DMS53 treated with DMSO at 0.1 percent for 48 hours (cell line): ENCODE measurements around the gene ZNRF2.
"Not testable (repeated sequence)": the region's sequence is repeated elsewhere in the genome, so short reads cannot be mapped to it uniquely, and the experiment has no call there.

Experiments
- DNase-seq: peaks from one replicate; lab custom pipeline; 2025; ENCODE audit not compliant: unreplicated experiment; lab: John Stamatoyannopoulos, UW

ZNRF2 gene

DNA sequence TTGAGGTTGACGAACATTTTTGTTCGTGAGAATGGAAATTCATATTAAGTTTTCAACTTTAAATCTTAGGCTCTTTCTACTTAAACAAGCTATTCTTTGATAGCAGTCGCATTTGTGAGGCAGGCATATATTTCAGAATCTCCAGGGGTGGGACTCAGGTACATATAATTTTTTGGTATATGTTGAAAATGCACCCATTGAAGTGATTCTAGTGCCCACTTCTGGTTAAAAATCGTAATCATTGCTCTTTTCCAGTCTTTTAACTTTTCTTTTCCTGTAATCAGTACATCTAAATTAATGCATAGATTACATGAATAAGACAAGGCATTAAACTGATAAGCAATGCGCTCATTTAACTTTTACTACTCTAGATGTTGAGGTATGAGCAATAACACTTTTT lies 67.8 kb downstream of the ZNRF2 start:
- no peak for DNase-seq

DNA sequence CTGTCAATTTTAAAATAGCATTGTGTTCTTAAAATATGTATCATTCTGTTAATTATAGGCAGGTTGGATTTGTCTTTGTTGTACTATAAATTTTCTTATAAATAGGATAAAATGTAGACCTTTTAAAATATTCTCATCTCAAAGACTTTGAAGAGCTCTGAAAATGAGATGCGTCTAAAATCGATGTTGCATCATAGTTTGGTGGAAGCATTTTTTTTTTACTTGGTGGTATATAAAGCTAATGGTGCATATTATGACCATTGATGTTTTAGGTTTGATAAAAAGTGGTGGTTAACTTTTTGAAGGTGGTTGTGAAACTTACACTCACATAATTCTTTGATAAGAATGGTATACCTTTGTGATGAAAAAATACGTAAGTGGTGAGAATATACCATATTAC lies 69.1 kb downstream of the ZNRF2 start:
- no peak for DNase-seq

DNA sequence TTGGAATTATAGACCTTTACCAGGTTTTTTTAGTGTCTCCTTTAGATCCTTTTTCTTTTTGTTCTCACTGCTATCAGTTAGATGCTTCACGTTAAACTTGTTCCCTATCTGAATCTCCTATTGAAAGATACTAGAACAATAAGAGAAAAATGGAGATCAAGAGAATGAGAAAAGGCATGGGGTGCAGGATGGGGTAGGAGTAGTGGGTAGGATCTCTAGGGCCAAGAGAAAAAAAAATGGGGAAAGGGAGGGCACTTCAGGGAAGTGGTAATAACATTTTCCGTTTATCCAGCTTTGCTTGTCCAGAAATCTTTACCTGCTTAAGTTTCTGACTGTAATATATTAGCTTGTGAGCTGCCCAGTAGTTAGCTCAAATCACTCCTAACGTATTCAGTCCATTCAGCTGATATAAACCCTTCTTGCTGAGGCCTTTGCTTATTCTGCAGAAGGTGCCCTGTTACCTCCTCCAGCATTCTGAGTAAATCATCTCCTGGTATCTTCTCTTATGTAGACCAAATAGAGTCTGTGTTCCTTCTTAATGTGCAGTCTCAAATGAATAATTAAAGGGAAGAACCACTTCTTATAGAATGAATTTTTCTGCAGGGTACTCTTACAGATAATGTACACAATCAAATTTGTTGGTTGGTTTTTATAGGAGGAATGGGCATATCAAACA lies 69.7 kb downstream of the ZNRF2 start:
- no peak for DNase-seq

DNA sequence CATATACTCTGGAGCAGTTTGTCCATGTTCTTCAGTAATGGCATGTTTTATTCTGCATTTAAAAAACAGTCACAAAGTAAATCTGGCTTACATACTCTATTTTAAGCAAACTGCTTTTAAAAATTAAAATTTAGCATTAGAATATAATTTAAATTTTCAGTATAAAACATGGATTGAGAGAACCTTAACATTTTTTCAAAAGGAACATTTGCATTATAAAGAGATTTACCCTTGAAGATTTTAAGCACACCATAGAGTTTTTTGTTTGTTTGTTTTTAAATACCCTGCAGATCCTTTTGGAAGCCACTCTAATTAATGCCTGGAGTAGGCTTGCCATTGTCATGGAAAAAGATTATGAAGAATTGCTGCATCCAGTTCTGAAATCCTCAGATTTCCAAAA lies 70.4 kb downstream of the ZNRF2 start:
- no peak for DNase-seq

DNA sequence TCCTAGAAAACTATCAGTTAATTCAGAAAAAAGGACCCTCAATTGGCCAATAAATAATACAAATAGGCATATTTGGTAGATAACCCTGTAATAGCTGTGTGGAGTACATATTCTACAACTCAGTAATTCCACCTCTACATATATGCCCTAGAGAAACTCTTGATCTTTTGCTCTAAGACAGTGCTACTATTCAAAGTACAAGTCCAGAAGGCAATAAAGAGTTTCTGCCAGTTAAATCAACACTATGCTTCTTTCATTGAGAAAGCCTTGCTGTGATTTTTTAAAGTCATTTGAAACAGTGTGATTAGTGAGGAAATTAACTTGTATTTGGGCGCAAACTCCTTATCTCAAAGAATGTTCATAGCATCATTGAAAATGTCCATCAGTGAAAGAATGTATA lies 75.6 kb downstream of the ZNRF2 start:
- no peak for DNase-seq

DNA sequence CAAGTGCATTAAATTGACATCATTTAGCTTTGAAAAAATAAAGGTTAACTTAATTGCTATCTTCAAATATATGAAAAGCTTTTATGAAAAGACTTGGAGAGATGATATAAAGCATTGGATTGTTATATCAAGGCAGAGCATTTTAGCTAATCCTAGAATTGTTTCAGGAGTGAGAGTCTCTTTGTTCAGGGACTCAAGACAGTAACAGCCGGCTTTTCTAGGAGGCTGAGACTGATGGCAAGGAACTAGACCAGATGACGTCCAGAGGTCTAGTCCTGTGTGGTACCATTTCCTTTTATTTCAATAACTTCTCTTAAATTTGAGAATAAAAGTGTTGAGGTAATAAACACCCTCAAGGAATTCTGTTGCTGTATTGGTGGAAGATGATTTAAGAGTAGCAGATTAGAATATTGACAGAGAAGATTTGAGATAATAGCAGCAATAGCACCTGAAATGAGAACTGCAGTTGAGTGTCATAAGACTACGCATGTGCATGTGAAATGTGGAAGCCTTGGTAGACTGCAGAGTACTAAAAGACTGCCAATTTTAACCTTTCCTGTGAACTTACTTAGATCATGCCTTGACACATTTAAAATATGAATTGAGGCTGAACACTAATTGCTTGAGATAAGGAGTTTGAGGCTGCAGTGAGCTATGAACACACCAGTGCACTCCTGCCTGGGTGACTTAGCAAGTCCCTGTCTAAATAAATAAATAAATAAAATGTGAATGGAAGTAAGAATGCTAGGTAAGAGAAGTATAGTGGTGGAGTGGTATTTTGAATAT lies 79.6 kb downstream of the ZNRF2 start:
- no peak for DNase-seq

DNA sequence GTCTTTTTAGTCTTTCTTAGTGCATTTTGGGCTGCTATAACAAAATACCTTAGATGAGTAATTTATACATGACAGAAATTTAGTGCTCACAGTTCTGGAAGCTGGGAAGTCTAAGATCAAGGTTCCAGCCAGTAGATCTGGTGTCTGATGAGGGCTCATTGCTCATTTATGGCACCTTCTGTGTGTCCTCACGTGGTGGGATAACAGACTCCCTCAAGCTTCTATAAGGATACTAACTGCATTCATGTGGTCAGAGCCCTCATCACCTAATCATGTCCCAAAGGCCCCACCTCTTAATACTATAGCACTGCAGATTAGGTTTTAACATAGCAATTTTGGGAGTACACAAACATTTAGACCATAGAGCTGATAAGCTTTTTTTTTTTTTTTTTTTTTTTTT lies 80.4 kb downstream of the ZNRF2 start:
- DNase-seq = no peak

DNA sequence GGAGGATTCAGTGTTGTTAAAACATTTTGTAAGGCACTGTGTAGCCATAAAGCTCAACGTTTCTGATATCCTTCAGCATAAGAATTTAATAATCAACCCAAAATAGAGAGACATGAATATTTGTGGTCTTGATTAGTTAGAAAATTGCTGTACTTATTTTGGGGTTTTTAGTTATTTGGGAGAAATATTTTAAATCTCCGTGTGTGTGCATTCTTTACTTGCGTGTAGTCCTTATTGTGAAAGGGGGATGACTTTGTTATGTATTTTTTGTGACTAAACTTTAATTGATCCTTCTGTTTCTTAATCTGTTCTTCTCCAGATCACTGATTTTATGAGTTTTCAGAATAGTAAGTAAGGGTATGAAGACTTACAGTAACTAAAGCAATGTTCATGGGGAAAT lies 81.2 kb downstream of the ZNRF2 start:
- no peak for DNase-seq

DNA sequence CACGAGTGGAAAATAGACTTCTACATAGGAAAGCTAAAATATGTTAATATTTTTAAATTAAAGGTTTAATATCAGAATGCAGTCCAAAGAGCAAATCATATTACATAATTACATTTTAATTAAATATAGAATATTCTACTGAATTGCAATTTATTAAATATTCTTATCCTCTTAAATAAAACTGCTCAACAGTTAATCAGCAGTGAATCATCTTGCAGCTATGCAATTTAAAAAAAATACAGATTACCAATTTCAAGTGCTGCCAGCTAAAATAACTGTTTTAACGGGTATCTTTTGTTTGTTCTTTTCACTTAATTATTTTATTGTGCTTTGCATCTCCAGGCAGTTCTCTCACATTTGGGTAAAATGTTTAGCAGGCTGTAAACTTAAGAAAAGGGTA lies 82.2 kb downstream of the ZNRF2 start:
- no peak for DNase-seq

DNA sequence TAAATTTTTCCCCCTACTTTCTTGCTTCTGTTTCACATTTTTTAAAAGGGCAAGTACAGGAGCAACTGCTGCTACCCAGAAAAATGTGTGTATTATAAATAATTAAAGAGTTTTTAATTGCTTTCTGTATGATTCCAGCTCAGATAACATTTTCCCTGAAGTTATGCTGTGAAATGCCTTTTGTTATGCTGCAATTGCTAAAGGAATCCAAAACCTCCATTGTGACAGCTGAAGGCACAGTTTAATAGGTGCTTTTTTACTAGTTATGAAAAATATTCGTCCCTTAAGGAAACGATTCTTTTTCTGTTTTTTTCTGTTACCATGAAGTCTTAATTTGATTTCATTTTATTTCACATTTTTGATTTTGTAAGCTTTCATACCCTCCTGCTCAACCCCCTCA lies 83.2 kb downstream of the ZNRF2 start:
- DNase-seq = no peak

DNA sequence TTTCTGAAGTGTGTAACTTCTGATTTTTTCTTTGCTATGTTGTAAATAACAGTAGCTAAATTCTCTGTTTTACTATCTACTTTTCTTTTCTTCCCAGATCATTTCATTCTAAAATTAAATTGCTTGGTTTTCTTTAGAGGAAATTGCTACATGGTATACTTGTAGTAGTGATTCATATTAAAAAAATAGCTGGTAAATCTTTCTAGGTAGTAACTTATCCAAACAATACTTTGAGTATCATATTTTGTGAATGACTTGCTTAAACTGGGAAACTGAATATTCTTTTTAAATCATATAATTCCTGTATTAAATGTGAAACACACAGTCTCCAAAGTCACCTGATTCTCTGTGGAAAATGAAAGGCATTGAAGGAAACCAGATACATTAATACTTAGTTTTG lies 85.5 kb downstream of the ZNRF2 start:
- DNase-seq = no peak

DNA sequence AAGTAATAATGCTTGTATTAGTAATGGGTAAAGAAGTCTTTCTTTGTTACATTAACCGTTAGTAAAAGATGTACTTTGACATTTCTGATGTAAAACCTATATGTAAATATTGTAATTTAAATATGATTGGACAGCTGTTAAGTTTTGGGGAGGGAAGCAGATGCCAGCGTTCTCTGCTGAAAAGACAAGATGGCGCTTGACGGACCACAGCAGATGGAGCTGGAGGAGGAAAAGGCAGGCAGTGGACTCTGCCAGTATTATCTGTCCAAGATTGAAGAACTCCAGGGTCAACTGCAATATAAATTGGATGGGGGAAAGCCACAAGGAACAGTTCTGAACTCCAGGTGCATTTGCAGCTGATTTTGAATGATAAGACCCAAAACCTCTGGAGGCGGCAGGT lies 86.9 kb downstream of the ZNRF2 start:
- no peak for DNase-seq

DNA sequence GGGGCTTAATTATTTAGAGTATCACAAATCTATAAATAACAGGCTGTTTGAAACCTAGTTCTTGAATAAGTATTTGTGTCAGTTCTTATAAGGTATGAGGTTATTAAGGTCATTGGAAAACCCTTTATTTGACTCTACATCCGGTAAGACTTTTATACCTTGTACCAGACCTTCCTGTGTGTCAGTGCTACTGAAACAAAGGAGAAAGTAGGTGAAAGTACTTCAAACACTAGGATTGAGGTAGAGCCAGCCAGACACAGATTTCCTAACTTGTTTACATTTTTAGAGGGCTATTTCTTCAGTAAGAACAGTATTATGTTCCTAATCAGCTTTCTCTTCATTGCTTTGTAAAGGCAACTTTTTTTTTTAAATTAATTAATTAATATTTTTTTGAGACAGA lies 93.9 kb downstream of the ZNRF2 start:
- DNase-seq = no peak

DNA sequence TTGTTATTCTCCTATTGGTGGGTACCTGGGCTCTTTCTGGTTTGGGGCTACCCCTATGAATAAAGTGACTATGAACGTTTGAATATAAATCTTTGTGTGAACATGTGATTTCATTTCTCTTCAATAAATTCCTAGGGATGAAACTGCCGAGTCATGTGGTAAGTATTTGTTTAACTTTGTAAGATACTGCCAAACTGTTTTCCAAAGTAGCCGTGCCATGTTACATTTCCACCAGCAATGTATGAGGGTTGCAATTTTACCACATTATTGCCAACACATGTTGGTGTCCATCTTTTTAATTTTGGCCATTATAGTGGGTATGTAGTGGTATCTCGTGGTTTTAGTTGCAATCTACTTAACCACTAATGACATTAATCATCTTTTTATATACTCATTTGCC lies 94.7 kb downstream of the ZNRF2 start:
- DNase-seq = no peak

DNA sequence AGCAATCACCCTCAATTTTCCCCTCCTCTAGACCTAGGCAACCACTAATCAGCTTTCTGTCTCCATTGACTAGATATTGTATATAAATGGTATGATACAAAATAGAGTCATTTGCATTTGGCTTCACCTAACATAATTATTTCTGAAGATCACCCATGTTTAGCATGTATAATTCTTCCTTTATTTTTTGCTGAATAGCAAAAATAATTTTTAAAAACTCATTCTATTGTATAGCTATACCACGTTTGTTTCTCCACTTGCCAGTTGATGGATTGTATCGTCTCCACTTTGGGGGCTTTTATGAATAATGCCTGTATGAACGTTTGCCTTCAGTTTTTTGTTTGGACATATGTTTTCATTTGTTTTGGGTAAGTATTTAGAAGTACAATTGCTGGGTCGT lies 95.3 kb downstream of the ZNRF2 start:
- DNase-seq = no peak

DNA sequence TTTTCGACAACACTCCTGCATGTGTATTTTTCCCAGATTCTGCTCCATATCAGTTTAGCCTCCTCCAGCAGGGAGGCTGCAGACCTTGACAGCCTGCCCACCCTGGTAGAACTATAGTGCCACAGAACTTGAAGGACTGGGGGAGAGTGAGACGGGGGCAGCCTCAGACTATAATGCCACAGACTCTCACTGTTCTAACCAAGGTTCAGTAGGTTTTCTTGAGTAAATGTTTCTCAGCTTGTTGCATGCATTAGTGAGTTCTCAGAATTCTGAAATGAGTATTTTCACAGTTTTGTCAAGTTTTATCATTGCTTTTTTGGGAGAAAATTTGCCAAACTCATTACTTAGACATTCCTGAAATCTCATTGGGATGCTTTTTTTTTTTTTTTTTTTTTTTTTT lies 95.9 kb downstream of the ZNRF2 start:
- no peak for DNase-seq

DNA sequence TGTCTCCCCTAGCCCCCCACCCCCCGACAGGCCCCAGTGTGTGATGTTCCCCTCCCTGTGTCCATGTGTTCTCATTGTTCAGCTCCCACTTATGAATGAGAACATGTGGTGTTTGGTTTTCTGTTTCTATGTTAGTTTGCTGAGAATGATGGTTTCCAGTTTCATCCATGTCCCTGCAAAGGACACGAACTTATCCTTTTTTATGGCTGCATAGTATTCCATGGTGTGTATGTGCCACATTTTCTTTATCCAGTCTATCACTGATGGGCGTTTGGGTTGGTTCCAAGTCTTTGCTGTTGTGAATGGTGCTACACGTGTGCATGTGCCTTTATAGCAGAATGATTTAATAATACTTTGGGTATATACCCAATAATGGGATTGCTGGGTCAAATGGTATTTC lies 96.4 kb downstream of the ZNRF2 start:
- not testable (repeated sequence) for DNase-seq

DNA sequence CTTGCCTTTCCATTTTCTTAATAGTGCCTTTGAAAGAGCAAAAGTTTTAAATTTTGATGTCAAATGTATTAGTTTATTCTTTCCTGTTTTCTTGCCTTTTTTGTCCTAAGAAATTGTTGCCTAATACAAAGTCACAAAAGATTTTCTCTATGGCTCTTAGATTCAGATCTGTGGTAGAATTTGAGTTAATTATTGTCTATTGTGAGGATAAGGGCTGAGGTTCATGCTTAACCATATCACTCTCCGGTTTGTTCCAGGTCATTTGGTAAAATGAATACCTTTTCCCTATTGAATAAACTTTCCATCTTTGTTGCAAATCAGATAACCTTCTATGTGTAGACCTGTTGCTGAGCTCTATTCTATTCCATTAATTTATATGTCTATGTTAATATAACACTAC lies 98.2 kb downstream of the ZNRF2 start:
- DNase-seq = no peak

DNA sequence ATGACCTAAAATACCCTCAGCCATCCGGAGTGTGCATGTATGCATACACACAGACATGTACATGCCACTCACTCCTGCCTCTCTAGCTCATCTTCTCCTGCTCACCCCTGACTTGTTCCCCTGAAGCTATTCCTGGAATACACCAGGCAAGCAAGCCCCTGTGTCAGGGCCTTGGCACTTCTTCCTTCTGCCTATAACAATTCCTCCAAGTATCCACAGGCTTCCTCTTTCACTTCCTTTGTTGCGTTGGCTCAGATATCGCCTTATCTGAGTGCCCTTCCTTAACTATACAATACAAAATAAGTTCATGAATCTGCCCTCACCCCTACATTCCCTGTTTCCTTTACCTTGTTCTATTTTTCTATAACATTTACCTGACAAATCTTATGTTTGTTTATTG lies 105.4 kb downstream of the ZNRF2 start:
- no peak for DNase-seq

DNA sequence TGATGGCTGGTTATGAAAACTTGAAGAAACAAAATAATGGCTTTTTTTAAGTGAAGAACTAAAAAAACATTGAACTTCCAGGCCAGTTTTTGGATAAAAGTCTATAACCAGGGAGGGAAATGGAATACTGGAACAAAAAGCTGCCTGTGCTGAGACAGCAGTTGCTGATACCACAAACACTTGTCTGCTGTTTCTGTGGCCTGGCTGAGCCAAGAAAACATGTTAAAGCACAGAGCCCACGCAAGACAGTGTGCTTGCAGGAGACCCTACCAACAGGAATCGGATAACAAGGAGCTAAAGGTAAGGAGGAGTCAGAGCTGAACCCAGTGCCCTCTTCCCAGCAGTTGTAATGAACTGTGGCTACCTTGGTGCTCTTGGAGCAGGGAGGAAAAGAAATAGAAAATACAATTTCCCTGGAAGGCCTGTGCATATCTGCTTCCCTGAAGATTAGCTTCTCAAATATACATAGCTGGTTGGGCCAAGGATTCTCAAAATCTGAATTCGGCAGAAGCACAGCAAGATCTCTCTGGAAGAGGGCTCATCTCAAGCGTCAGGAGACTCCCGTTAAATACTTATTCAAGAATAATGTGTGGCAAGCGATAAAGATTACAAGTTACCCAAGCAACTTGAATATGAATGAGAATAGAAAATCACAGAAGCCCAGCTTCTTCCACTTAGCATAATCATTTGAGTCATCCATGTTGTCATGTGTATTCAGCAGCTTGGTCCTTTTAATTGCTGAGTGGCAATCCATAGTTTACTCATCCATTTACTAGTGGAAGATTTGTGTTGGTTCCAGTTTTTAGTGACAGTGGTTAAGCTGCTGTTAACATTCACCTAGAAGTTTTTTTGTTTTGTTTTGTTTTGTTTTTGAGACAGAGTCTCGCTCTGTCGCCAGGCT lies 106.6 kb downstream of the ZNRF2 start:
- no peak for DNase-seq

DNA sequence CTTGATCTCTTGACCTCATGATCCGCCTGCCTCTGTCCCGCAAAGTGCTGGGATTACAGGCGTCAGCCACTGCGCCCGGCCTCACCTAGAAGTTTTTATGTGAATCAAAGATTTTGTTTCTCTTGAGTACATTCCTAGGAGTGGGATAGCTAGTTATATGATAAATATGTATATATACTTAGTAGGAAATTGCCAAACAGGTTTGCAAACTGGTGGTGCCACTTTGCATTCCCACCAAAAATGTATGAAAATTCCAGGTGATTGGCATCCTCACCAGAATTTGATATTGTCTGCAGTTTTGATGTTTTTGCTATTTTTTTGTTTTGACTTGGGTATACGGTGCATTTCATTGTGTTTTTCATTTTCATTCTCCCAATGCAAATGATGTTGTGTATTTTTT lies 107.4 kb downstream of the ZNRF2 start:
- no peak for DNase-seq

DNA sequence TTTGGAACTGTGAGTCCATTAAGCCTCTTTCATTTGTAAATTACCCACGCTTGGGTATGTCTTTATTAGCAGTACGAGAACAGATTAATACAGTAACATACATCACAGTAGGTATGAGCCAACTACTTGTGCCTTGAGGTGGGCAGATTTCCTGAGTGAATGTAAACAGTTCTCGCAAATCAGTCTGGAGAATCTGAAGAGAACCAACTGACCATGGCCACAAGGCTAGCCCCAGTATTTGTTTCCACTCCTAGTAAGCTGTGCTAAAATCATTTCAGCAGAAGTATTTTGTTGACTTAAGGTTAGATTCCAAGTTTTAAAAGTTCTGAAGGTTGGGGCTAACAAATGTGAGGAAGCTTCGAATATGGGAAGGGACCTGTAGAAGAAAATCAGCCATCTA lies 111.3 kb downstream of the ZNRF2 start:
- DNase-seq = no peak
